HCT116 (cell line): ENCODE data around the gene IGFBP1. TPM values are rescaled to one million over a fixed set of nuclear protein-coding genes. Genes with fewer than 3 reads are reported as not detected.

Source experiments
- ATAC-seq: fragments of 200-7000 bp; cut with Tn5 transposase; 2 replicates; pipeline ENCODE4 v1.9.1; 2020; ENCODE audit warnings: mild to moderate bottlenecking, moderate library complexity
- BruUV-seq: library from RNA; stranded (reverse); fragments of 400-500 nt; replicated peaks from 2 replicates; lab custom pipeline; 2021; lab: Mats Ljungman, UMichigan
- CTCF ChIA-PET: fragments of 300-600 bp; sonication (Branson Sonifier 250); formaldehyde crosslinking; loops from one replicate; lab custom pipeline; 2021; ENCODE audit warnings: antibody characterized with exemption; lab: Charles Lee
- POLR2A ChIA-PET: fragments of 300-600, 350-600 bp; sonication (Branson Sonifier 250); formaldehyde crosslinking; loops from one replicate; lab custom pipeline; 2021; ENCODE audit warnings: antibody characterized with exemption; lab: Charles Lee
- RAD21 ChIA-PET, 2 experiments: fragments of 300-600 bp; sonication (Branson Sonifier 250); formaldehyde crosslinking; loops; one replicate each; lab custom pipeline; 2023; ENCODE audit warnings: low total read pairs in 2 of 2; ENCODE audit not compliant: uncharacterized antibody in 2 of 2, unreplicated experiment in 2 of 2, low non-redundant PET in 1 of 2; lab: Charles Lee
- DNase-seq: peaks from one replicate; pipeline ENCODE4 v3.0.0-alpha.2; 2010; ENCODE audit warnings: low read depth, low spot score
- H2AFZ ChIP-seq: fragments of 200-600 bp; shearing (Covaris generic), sonication (generic); 2 replicates; pipeline ENCODE4 v1.6.1; 2017; ENCODE audit warnings: low read depth, mixed run types, mixed read lengths, antibody characterized with exemption, low read length; ENCODE audit not compliant: poor library complexity, severe bottlenecking
- H3K27ac ChIP-seq: 2 replicates; pipeline ENCODE4 v1.5.1; 2012; ENCODE audit warnings: low read depth, low read length
- H3K27me3 ChIP-seq: fragments of 200-600 bp; sonication (generic); 2 replicates; pipeline ENCODE4 v1.6.1; 2016; ENCODE audit warnings: mixed run types, low read length, mixed read lengths; ENCODE audit not compliant: insufficient read depth
- H3K36me3 ChIP-seq, 2 experiments: fragments of 200-500 bp in 1 of 2; fragments of 200-600 bp in 1 of 2; sonication (Bioruptor generic) in 1 of 2; sonication (generic) in 1 of 2; 2 replicates each; pipeline versions ENCODE4 v1.5.1 to v1.6.1; 2014 to 2016; ENCODE audit warnings: low read length in 2 of 2, inconsistent platforms in 1 of 2, mixed read lengths in 1 of 2, mixed run types in 1 of 2; ENCODE audit not compliant: insufficient read depth in 2 of 2, control insufficient read depth in 1 of 2
- H3K4me1 ChIP-seq, 2 experiments: fragments of 200-600 bp in 1 of 2; sonication (generic) in 1 of 2; 2 replicates each; pipeline versions ENCODE4 v1.5.1 to v1.6.1; 2012 to 2017; ENCODE audit warnings: low read length in 2 of 2, inconsistent platforms in 1 of 2, mild to moderate bottlenecking in 1 of 2, mixed read lengths in 1 of 2, mixed run types in 1 of 2, moderate library complexity in 1 of 2; ENCODE audit not compliant: insufficient read depth in 2 of 2, control insufficient read depth in 1 of 2
- H3K4me2 ChIP-seq: fragments of 200-600 bp; sonication (generic); 2 replicates; pipeline ENCODE4 v1.6.1; 2017; ENCODE audit warnings: mixed run types, low read length, mixed read lengths
- H3K4me3 ChIP-seq, 2 experiments: fragments of 200-600 bp in 1 of 2; sonication (generic) in 1 of 2; replicated peaks in 1 of 2; 2 replicates each; pipeline ENCODE4 v1.5.1; 2011 to 2016; ENCODE audit warnings: low read length in 2 of 2, control low read depth in 1 of 2, low read depth in 1 of 2, mild to moderate bottlenecking in 1 of 2, mixed read lengths in 1 of 2, mixed run types in 1 of 2
- H3K79me2 ChIP-seq: fragments of 200-600 bp; sonication (generic); 2 replicates; pipeline ENCODE4 v1.6.1; 2017; ENCODE audit warnings: mild to moderate bottlenecking, mixed run types, low read length, moderate library complexity, mixed read lengths; ENCODE audit not compliant: insufficient read depth
- H3K9ac ChIP-seq: fragments of 200-600 bp; sonication (generic); 2 replicates; pipeline ENCODE4 v1.6.1; 2016; ENCODE audit warnings: low read length, mixed read lengths
- H3K9me2 ChIP-seq: fragments of 200-600 bp; sonication (generic), shearing (Covaris generic); 2 replicates; pipeline ENCODE4 v1.6.1; 2017; ENCODE audit warnings: mixed run types, mild to moderate bottlenecking, moderate library complexity; ENCODE audit not compliant: insufficient read depth
- H3K9me3 ChIP-seq, 2 experiments: fragments of 200-500 bp in 1 of 2; fragments of 200-600 bp in 1 of 2; sonication (Bioruptor generic) in 1 of 2; sonication (generic) in 1 of 2; 2 replicates each; pipeline ENCODE4 v1.6.1; 2014 to 2017; ENCODE audit warnings: low read length in 2 of 2, mixed read lengths in 2 of 2, inconsistent platforms in 1 of 2, low read depth in 1 of 2, mild to moderate bottlenecking in 1 of 2, mixed run types in 1 of 2, moderate library complexity in 1 of 2; ENCODE audit not compliant: control insufficient read depth in 1 of 2, insufficient read depth in 1 of 2
- H4K20me1 ChIP-seq: fragments of 200-600 bp; sonication (generic), shearing (Covaris generic); 2 replicates; pipeline ENCODE4 v1.6.1; 2017; ENCODE audit warnings: mixed run types, mild to moderate bottlenecking, moderate library complexity; ENCODE audit not compliant: insufficient read depth
- CBX3 ChIP-seq: IDR thresholded peaks from 2 replicates; pipeline ENCODE4 v1.6.1; 2012; ENCODE audit warnings: low read depth
- EGR1 ChIP-seq: IDR thresholded peaks from 2 replicates; pipeline ENCODE4 v1.6.1; 2012; ENCODE audit warnings: low read depth
- EZH2 ChIP-seq: fragments of 200-600 bp; sonication (generic); IDR thresholded peaks from 2 replicates; pipeline ENCODE4 v1.6.1; 2017; ENCODE audit warnings: antibody characterized with exemption, mixed run types
- FOSL1 ChIP-seq: IDR thresholded peaks from 2 replicates; pipeline ENCODE4 v1.6.1; 2012; ENCODE audit warnings: low read depth
- JUND ChIP-seq: IDR thresholded peaks from 2 replicates; pipeline ENCODE4 v1.6.1; 2012
- POLR2A ChIP-seq: IDR thresholded peaks from 2 replicates; pipeline ENCODE4 v1.7.0; 2011; ENCODE audit warnings: borderline replicate concordance; ENCODE audit not compliant: insufficient read depth, insufficient read length; ENCODE audit errors: extremely low read depth
- RAD21 ChIP-seq: IDR thresholded peaks from 2 replicates; pipeline ENCODE4 v1.6.1; 2012; ENCODE audit warnings: low read depth, mild to moderate bottlenecking
- REST ChIP-seq: IDR thresholded peaks from 2 replicates; pipeline ENCODE4 v1.6.1; 2012; ENCODE audit warnings: low read depth
- SIN3A ChIP-seq: IDR thresholded peaks from 2 replicates; pipeline ENCODE4 v1.6.1; 2012; ENCODE audit warnings: low read depth
- SP1 ChIP-seq: IDR thresholded peaks from 2 replicates; pipeline ENCODE4 v1.6.1; 2012; ENCODE audit warnings: low read depth
- SRF ChIP-seq: IDR thresholded peaks from 2 replicates; pipeline ENCODE4 v1.6.1; 2012; ENCODE audit warnings: low read depth
- TCF7L2 ChIP-seq: IDR thresholded peaks from 2 replicates; pipeline ENCODE4 v1.7.0; 2011; ENCODE audit warnings: borderline replicate concordance, inconsistent platforms; ENCODE audit not compliant: insufficient read depth, insufficient read length; ENCODE audit errors: extremely low read depth
- YY1 ChIP-seq: IDR thresholded peaks from 2 replicates; pipeline ENCODE4 v1.6.1; 2011; ENCODE audit warnings: low read length, low read depth, moderate library complexity, mild to moderate bottlenecking; ENCODE audit not compliant: insufficient replicate concordance; ENCODE audit errors: extremely low read depth
- ZFX ChIP-seq: fragments of 450-650 bp; IDR thresholded peaks from 2 replicates; pipeline ENCODE4 v1.6.1; 2017
- ZNF274 ChIP-seq: fragments of 200-500 bp; sonication (Bioruptor generic); IDR thresholded peaks from 2 replicates; pipeline ENCODE4 v1.6.1; 2014; ENCODE audit warnings: mild to moderate bottlenecking, low read depth, low read length, inconsistent platforms
- intact Hi-C: fragments of 100-400 bp; cut with micrococcal nuclease; formaldehyde crosslinking; loops from 2 replicates; pipeline ENCODE4 v1.10.0; 2022
- total RNA-seq: library from RNA; stranded (reverse); gene quantifications from one replicate; pipeline ENCODE4 v1.2.1, GENCODE V29; 2021; ENCODE audit not compliant: unreplicated experiment
- TF ChIP-seq, protein P1 (sequence below): IDR thresholded peaks from 2 replicates; pipeline ENCODE4 v1.6.1; 2012
- TF ChIP-seq, protein P2 (sequence below): IDR thresholded peaks from 2 replicates; pipeline ENCODE4 v1.6.1; 2011; ENCODE audit warnings: mild to moderate bottlenecking, low read length, moderate library complexity; ENCODE audit not compliant: insufficient replicate concordance; ENCODE audit errors: extremely low read depth
- TF ChIP-seq, protein P3 (sequence below), 3 experiments: fragments of 200-600 bp in 1 of 3; sonication (generic) in 1 of 3; IDR thresholded peaks in 2 of 3; conservative IDR thresholded peaks in 1 of 3; 2 replicates each; pipeline ENCODE4 v1.5.1; 2012 to 2017; ENCODE audit warnings: low read depth in 2 of 3, low read length in 2 of 3, antibody characterized with exemption in 1 of 3, borderline replicate concordance in 1 of 3, control low read depth in 1 of 3, mild to moderate bottlenecking in 1 of 3, mixed read lengths in 1 of 3, mixed run types in 1 of 3, moderate library complexity in 1 of 3; ENCODE audit not compliant: insufficient read depth in 1 of 3
- TF ChIP-seq, protein P4 (sequence below): IDR thresholded peaks from 2 replicates; pipeline ENCODE4 v1.6.1; 2012

Gene IGFBP1
- total RNA-seq, 1 experiment from 2014 or later, result 0.20 TPM

DNA sequence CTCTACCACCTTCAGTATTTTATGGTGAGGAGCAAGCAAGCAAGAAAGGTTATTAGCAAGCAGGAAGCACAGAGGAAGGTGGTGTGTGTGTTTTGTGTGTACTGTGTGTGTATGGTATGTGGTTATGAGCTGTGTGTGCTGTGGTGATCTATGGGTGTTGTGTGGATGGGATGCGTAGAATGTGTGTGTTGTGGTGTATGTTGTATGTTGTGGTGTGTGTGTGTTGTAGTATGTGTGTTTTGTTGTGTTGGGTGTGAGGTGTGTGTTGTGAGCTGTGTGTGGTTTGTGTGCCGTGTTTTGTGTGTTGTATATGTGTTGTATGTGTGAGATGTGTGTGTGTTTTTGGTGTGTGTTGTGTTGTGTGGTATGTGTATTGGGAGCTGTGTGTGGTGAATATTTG lies 49.6 kb downstream of the IGFBP1 start:
- CTCF ChIA-PET, result interaction anchor here (1.0 to 1.1 kb wide), 2 partner anchors 14 to 19 kb away, joined by 3 to 5 read pairs; no protein-coding TSS in a partner anchor
- H3K9ac ChIP-seq, result no peak overlapping the region
- intact Hi-C loops, result no loop called here
- H3K4me1 ChIP-seq, result no peaks in the 10 kb centered on the region
- BruUV-seq, result no TSS peak
- no peaks in the 10 kb centered on the region for H3K79me2 ChIP-seq
- H3K4me3 ChIP-seq, result no peak overlapping the region
- H2AFZ ChIP-seq, result no peak overlapping the region
- POLR2A ChIA-PET, result no interaction called here
- ATAC-seq (no peak), DNase-seq (no peak)
- no peak overlapping the region for H3K4me2 ChIP-seq
- no peaks in the 10 kb centered on the region for H3K9me3 ChIP-seq
- no peaks in the 10 kb centered on the region for H3K27me3 ChIP-seq
- H3K36me3 ChIP-seq, result no peaks in the 10 kb centered on the region
- TF ChIP-seq SP1 (no peak), FOSL1 (no peak), TCF7L2 (no peak), YY1 (no peak), EGR1 (no peak), SIN3A (no peak), ZFX (no peak), SRF (no peak), POLR2A (no peak), REST (no peak), RAD21 (no peak), ZNF274 (no peak), JUND (no peak), EZH2 (no peak), CBX3 (no peak)
- TF ChIP-seq, protein P1, sequence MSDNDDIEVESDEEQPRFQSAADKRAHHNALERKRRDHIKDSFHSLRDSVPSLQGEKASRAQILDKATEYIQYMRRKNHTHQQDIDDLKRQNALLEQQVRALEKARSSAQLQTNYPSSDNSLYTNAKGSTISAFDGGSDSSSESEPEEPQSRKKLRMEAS, result no peak
- TF ChIP-seq, protein P2, sequence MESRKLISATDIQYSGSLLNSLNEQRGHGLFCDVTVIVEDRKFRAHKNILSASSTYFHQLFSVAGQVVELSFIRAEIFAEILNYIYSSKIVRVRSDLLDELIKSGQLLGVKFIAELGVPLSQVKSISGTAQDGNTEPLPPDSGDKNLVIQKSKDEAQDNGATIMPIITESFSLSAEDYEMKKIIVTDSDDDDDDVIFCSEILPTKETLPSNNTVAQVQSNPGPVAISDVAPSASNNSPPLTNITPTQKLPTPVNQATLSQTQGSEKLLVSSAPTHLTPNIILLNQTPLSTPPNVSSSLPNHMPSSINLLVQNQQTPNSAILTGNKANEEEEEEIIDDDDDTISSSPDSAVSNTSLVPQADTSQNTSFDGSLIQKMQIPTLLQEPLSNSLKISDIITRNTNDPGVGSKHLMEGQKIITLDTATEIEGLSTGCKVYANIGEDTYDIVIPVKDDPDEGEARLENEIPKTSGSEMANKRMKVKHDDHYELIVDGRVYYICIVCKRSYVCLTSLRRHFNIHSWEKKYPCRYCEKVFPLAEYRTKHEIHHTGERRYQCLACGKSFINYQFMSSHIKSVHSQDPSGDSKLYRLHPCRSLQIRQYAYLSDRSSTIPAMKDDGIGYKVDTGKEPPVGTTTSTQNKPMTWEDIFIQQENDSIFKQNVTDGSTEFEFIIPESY, result no peak
- TF ChIP-seq, protein P3, sequence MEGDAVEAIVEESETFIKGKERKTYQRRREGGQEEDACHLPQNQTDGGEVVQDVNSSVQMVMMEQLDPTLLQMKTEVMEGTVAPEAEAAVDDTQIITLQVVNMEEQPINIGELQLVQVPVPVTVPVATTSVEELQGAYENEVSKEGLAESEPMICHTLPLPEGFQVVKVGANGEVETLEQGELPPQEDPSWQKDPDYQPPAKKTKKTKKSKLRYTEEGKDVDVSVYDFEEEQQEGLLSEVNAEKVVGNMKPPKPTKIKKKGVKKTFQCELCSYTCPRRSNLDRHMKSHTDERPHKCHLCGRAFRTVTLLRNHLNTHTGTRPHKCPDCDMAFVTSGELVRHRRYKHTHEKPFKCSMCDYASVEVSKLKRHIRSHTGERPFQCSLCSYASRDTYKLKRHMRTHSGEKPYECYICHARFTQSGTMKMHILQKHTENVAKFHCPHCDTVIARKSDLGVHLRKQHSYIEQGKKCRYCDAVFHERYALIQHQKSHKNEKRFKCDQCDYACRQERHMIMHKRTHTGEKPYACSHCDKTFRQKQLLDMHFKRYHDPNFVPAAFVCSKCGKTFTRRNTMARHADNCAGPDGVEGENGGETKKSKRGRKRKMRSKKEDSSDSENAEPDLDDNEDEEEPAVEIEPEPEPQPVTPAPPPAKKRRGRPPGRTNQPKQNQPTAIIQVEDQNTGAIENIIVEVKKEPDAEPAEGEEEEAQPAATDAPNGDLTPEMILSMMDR (IDR thresholded peaks at IDR 0.05 in 2 of 3, conservative IDR thresholded peaks at IDR 0.05 in 1 of 3; ENCODE audit: borderline replicate concordance in 1 of 3, insufficient read depth in 1 of 3, low read depth in 2 of 3, low read length in 2 of 3), result no peak
- TF ChIP-seq, protein P4, sequence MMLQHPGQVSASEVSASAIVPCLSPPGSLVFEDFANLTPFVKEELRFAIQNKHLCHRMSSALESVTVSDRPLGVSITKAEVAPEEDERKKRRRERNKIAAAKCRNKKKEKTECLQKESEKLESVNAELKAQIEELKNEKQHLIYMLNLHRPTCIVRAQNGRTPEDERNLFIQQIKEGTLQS, result no peak
- RAD21 ChIA-PET, result no interaction called here
- H3K9me2 ChIP-seq, result no peaks in the 10 kb centered on the region
- no peaks in the 10 kb centered on the region for H4K20me1 ChIP-seq
- H3K27ac ChIP-seq, result no peak overlapping the region
